ENCODE data around the gene DNASE1.
"Not testable (repeated sequence)": the region's sequence is repeated elsewhere in the genome, so short reads cannot be mapped to it uniquely, and the experiment has no call there.

Gene DNASE1

DNA sequence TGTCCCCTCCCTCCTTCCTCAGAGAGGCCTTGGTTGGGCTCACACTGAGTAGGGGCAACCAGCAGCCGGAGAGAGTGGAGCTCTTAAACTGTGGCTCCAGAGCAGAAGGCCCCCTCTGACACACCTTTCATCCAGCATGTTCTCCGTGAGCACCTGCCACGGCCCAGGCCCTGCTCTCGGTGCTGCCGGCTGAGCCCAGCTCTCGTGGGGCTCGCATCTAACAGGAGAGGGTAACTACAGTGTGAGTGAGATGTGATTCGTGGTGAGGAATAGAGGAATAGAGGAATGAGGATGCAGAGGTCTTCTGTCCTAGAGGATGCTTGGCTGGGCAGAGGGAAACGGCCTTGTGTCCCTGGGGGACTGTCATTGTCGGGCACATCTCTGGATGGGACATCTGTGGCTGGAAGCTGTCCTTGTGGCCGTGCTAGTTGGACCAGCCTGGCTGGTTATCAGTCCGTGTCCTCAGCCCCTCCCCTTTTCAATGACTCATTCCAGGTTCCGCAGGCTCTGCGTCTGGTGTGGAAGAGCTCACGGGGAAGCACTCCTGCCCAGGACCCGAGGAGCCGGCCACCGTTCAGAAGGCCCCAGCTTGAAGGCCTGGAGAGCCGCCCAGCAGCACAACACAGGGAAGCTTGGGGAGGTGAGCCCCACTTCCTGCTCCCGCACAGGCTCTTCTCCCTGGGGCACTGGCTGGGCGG, 11.9 kb upstream of the DNASE1 start:
- no peak for DNase-seq

DNA sequence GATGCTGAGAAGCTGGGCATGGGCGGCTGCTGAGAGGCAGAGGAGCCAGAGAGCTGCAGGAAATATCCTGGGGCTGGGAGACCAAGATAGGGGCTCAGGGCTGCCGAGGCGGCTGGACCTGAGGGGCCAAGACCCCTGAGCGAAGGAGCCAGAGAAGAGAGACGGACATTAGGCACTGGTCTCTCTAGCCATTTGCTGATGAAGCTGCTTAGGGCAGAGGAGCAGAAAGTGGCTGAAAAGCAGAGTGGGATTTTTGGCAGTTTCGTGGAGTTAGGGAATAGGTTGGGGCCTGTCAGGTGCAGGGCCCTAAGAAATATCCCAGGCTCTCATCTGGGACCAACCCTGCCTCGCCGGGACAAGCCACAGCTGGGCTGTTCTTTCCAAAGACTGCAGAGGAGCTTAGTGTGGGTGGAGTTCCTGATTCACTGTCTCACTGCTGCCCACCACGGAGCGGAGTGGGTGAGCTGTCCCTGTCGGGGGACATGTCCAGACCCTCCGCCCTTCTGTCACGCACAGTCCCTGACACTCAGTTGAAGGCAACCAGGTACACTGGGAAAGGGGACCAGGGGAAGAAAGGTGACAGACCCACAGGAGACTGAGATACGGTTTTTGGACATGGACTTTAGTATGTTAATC, 11.3 kb upstream of the DNASE1 start:
- no peak for DNase-seq

GRCh38 chr16:3645108-3645503, 9.4 kb upstream of the DNASE1 start:
- DNase-seq, result no peak

- no peak for DNase-seq
Measured at GRCh38 chr16:3645504-3646347, 8.8 kb upstream of the DNASE1 start.

GRCh38 chr16:3646348-3646920, 8.1 kb upstream of the DNASE1 start:
- DNase-seq, result no peak

DNA sequence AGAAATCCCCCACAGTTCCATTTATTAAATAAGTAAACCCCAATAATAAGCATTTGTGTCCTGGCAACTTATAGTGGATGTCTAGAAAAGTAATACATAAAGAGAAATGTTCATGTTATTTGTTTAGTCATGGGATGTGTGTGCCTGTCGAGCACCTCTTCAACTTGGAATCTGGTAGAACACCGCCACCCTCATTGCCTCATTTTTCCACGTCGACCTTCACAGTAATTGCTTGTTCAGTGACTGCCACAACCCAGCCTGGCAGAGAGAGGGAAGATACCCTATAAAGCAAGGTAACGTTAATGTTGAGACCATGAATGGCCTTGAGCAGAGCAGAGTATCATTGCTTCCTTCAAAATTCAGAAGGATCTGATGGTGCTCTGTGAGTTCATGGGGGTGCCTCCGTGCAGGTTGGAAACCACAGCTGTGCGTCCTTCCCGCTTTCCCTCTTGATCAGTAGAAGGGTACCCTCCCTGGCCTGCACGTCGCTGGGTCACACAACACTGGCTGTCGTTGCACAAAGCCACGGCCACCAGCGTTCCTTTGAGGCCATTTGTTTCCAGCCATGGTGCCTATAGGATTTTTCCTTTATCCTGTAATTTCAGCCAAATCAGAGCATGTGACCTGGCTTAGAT, 3.7 kb upstream of the DNASE1 start:
- no peak for DNase-seq

DNA sequence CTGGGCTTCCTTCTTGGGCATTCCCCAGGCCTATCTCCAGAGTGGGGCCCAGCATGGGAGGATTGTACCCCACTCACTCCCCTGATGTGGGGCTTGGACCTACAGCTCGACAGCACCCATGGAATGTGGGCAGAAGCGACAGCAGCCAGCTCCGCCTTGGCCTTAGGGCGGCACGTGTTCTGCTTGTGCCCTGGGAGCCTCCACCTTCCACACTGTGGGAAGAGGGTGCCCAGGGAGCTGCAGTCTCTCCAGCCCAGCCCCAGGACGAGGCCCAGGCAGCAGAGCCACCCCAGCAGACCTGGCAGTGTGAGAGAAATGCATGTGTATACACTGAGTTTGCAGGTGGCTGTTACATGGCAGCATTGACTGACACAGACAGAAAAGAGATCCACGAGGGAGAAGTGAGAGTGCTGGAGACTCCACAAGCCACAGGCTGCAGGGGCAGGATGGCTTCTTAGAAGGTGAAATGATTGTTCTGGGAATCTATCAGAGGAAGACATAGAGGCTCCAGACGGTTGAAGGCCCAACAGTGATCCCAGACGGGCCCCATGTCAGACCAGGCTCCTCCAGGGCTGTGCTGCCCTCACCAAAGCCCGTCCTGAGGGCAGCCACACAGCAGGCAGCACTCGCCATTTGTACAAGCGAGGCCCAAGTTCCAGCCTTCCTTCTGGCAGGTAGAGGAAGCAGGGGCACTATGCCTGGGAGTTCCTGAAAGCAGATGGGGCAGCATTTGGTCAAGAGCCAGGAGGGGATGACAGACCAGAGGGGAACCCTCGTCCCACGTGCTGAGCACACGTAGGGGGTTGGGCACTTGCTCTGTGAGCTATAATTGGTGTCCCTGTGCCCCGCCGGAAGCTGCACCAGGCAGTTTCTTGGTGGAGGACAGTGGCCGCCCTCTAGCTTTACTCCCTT, 2.8 kb upstream of the DNASE1 start:
- DNase-seq, result no peak

DNA sequence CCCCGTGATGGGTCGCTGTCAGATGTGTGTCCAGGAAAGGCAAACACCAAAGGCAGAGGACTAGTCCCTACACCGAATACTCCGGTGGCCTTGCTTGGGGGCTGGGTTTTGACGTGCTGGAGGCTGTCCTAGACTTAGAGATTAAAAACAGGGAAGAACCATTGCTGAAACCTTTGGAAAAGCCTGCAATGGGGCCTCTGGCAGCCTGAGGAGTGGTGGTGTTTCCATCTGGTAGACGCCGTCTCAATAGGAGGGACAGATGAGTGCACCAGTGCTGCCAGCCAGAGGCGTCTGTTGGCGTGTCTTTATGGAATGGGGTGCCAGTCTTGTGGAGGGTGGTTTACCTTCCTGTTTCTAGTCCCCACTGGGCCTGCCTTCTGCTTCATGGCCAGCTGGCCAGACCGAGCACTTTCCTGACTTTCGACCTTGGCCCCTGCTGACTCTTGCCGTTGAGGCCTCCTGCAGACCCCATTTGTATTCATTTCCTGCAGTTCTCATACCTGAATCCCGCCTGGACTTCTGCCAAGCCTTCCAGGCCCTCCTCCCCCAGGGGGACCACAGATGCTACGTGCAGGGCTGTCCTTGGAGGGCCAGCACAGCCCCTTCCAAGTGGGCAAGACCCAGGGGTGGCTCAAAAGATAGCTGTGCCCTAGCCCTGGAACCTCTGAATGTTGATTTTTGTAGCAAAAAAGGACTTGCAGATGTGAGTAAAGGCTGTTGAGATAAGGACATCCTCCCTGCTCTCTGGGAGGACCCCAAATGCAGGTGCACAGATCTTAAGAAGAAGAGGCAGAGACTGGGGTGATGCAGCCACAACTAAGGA, 1.9 kb upstream of the DNASE1 start:
- no peak for DNase-seq

DNA sequence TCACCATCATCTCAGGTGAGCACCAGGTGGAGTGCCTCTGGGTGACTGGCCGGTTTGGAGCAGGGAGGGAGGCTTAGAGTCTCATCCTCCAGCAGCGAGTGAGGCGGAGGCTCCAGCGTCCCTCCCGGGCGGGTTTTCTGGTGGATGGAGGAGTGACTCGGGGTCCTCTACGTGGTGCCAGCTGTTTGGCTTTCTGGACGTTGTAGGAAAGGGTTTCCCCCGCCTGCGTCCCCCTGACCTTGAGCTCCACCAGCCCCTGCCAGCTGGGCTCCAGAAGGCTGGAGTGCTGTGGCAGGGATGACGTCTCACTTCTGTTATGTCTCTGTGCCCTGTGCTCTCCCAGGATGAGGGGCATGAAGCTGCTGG, 522 bp downstream of the DNASE1 start:
- no peak for DNase-seq

DNA sequence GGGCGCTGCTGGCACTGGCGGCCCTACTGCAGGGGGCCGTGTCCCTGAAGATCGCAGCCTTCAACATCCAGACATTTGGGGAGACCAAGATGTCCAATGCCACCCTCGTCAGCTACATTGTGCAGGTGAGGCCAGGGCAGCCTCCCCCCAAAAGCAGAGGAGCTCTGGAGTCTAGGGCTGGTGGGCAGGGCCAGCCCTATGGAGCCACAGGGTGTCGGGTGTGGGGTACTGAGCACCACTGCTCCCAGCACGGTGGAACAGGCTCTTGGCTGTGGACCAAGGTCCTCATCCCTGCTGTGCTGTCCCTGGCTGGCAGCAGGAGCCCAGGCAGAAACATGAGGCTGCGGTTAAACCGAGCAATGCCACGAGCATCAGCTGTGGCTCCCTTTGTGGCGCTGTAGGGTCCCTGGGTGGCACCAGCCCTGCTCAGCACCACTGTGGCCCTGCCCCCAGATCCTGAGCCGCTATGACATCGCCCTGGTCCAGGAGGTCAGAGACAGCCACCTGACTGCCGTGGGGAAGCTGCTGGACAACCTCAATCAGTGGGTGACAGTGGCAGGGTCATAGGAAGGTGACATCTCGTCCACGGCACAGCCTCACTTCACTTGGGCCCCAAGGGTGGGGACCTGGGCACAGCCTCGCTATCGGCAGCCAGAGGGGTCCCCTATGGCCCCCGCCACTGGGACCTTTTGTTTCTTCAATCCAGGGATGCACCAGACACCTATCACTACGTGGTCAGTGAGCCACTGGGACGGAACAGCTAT, 1.1 kb downstream of the DNASE1 start:
- no peak for DNase-seq

DNA sequence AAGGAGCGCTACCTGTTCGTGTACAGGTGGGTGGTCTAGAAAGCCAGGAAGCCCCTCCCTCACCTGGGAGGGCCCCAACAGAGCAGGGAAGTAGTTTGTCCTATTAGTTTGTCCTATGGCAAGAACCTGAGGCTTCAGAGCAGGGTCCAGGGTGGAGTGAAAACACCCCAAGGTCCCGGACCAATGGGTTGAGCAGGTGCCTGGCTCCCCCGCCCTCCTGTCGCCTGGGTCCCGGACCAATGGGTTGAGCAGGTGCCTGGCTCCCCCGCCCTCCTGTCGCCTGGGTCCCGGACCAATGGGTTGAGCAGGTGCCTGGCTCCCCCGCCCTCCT, 1.6 kb downstream of the DNASE1 start:
- not testable (repeated sequence) for DNase-seq

DNA sequence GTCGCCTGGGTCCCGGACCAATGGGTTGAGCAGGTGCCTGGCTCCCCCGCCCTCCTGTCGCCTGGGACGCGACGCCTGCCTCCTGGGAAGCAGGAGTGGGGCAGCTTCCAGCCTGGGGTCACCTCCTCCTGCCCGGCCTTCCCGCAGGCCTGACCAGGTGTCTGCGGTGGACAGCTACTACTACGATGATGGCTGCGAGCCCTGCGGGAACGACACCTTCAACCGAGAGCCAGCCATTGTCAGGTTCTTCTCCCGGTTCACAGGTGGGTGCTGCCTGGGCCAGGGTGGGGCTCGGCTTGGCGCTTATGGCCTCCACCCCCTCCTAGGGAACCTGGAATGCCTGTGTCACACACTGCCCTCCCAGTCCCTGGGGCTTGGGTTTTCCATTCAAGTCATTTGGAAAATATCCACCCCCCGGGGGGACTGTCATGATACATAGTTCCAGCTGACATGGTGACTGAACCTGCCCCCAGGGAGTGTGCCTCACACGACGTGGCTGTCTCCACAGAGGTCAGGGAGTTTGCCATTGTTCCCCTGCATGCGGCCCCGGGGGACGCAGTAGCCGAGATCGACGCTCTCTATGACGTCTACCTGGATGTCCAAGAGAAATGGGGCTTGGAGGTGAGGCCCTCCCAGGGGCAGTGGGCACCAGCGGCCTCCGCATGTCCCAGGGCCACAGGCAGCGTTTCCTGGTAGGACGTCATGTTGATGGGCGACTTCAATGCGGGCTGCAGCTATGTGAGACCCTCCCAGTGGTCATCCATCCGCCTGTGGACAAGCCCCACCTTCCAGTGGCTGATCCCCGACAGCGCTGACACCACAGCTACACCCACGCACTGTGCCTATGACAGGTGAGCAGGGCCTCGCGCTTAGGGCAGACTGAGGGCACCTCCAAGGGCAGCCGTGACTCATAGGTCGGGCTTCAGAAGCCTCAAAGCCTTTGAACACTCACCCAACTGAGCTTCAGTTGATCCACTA, 2.3 kb downstream of the DNASE1 start:
- no peak for DNase-seq

- DNase-seq, result no peak
Measured at GRCh38 chr16:3659251-3659650, 4.8 kb downstream of the DNASE1 start.

DNA sequence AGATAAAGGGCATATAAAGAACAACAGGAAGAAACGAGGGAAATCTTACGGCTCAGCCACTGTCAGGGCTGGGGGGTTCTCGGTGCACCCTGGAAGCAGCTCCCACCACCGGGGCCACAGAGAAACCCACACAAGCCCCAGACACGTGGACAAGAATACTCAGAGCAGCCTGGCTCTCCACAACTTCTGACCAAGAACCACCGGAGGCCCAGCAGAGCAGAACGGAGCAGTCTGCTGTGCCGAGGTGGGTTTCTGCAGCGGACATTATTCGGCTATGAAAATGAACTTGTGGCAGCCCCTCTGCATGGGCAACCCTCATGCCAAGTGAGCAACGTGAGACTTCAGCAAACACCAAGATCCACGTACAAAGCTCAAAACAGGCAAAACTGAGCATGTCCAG, 6.8 kb downstream of the DNASE1 start:
- no peak for DNase-seq

DNA sequence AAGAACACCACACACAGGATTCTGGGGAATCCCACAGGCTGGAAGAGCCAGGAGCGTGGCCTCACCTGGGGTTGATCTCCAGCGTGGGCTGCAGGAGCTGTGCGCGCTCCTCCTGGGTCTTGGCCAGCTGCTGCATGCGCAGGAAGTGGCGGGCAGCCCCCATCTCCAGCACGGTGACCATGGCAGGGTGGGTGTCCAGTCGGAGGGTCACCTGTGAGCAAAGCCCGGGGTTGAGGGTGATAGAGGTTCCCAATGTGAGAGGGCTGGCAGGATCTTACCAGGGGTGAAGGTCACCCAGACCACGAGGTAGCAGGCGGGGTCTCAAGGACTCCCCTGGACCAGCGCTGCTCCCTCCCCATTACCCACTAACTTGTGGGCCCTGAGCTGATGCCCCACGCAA, 7.4 kb downstream of the DNASE1 start:
- no peak for DNase-seq

GRCh38 chr16:3662601-3663000, 8.1 kb downstream of the DNASE1 start:
- DNase-seq, result no peak

GRCh38 chr16:3664187-3664896, 9.9 kb downstream of the DNASE1 start:
- no peak for DNase-seq

GRCh38 chr16:3665508-3665907, 11.0 kb downstream of the DNASE1 start:
- DNase-seq, result no peak

DNA sequence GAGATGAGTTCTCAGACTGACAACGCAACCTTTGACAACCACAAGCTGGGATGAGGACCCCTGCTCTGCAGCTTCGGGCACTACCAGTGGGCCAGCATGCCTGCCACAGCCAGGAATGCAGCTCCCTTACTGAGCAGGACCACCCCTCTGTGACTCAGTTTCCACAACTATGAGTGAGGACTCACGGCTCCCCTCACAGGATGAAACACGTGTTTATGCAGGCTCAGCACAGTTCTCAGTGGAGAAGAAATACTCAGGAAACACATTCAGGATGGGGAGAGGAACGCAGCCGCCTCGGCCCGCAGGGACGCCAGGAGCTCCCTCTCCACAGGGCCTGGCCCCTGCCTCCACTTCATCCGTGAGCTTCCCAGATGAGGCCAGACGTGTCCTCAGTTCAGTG, 14.1 kb downstream of the DNASE1 start:
- no peak for DNase-seq

Data from NK-92 treated with Interleukin-12 subunit alpha and Interleukin-12 subunit beta, amount 100 ng/mL, for 24 hours (cell line).